HepG2 (cell line): Measurements from ENCODE around the gene STX1B. TPM values are rescaled to one million over a fixed set of nuclear protein-coding genes. Genes with fewer than 3 reads are reported as not detected.

Experiments
- E2F5 ChIP-seq: sonication (generic); formaldehyde crosslinking; conservative IDR thresholded peaks from 2 replicates; pipeline ENCODE4 v1.4.0; 2020; ENCODE audit warnings: missing genetic modification reagents
- ELK4 ChIP-seq: sonication (generic); formaldehyde crosslinking; IDR thresholded peaks from 2 replicates; pipeline ENCODE4 v1.9.0; 2021; ENCODE audit warnings: missing genetic modification reagents, borderline replicate concordance
- EP300 ChIP-seq, 3 experiments: sonication (generic) in 1 of 3; formaldehyde crosslinking in 1 of 3; IDR thresholded peaks; 2 replicates each; pipeline versions ENCODE4 v1.5.1 to v1.6.1; 2011 to 2020; ENCODE audit warnings: low read depth in 2 of 3, low read length in 2 of 3, borderline replicate concordance in 1 of 3, improper control_type of control experiment in 1 of 3, mild to moderate bottlenecking in 1 of 3, missing genetic modification reagents in 1 of 3, moderate library complexity in 1 of 3
- FOXO4 ChIP-seq: sonication (generic); formaldehyde crosslinking; conservative IDR thresholded peaks from 2 replicates; pipeline ENCODE4 v1.8.1; 2023; ENCODE audit warnings: missing genetic modification reagents
- HBP1 ChIP-seq: IDR thresholded peaks from 2 replicates; pipeline ENCODE4 v1.6.1; 2016; ENCODE audit warnings: low read depth, control low read depth
- HOXA5 ChIP-seq: sonication (generic); formaldehyde crosslinking; IDR thresholded peaks from 2 replicates; pipeline ENCODE4 v1.4.0; 2020; ENCODE audit warnings: missing genetic modification reagents
- KDM6A ChIP-seq: IDR thresholded peaks from 2 replicates; pipeline ENCODE4 v1.6.1; 2016; ENCODE audit warnings: low read depth
- MAX ChIP-seq: IDR thresholded peaks from 2 replicates; pipeline ENCODE4 v1.6.1; 2012; ENCODE audit warnings: inconsistent platforms
- NFE2L2 ChIP-seq: fragments of 150-350 bp; IDR thresholded peaks from 2 replicates; pipeline ENCODE4 v1.6.1; 2014; ENCODE audit warnings: low read length
- NR2C2 ChIP-seq: sonication (generic); formaldehyde crosslinking; IDR thresholded peaks from 2 replicates; pipeline ENCODE4 v1.4.0; 2020; ENCODE audit warnings: missing genetic modification reagents, mild to moderate bottlenecking, moderate library complexity, borderline replicate concordance
- RFXANK ChIP-seq: IDR thresholded peaks from 2 replicates; pipeline ENCODE4 v1.6.1; 2016
- SIN3B ChIP-seq: fragments of 150-350 bp; IDR thresholded peaks from 2 replicates; pipeline ENCODE4 v1.6.1; 2014; ENCODE audit warnings: low read length
- TOPORS ChIP-seq: sonication (generic); formaldehyde crosslinking; IDR thresholded peaks from 2 replicates; pipeline ENCODE4 v1.8.0; 2023; ENCODE audit warnings: mild to moderate bottlenecking, missing genetic modification reagents
- ZNF20 ChIP-seq: sonication (generic); formaldehyde crosslinking; IDR thresholded peaks from 2 replicates; pipeline ENCODE4 v1.4.0; 2020; ENCODE audit warnings: mild to moderate bottlenecking, moderate library complexity, missing genetic modification reagents
- ZNF350 ChIP-seq: sonication (generic); formaldehyde crosslinking; IDR thresholded peaks from 2 replicates; pipeline ENCODE4 v1.4.0; 2020; ENCODE audit warnings: mild to moderate bottlenecking, low read depth, missing genetic modification reagents, borderline replicate concordance
- ZNF367 ChIP-seq: sonication (generic); formaldehyde crosslinking; IDR thresholded peaks from 2 replicates; pipeline ENCODE4 v1.4.0; 2020; ENCODE audit warnings: missing genetic modification reagents, borderline replicate concordance
- ZNF619 ChIP-seq: sonication (generic); formaldehyde crosslinking; IDR thresholded peaks from 2 replicates; pipeline ENCODE4 v1.4.0; 2020; ENCODE audit warnings: mild to moderate bottlenecking, missing genetic modification reagents
- ZNF746 ChIP-seq: sonication (generic); formaldehyde crosslinking; IDR thresholded peaks from 2 replicates; pipeline ENCODE4 v1.8.0; 2022; ENCODE audit warnings: mild to moderate bottlenecking, missing genetic modification reagents
- ZNF800 ChIP-seq: sonication (generic); formaldehyde crosslinking; IDR thresholded peaks from 2 replicates; pipeline ENCODE4 v1.4.0; 2020; ENCODE audit warnings: missing genetic modification reagents
- polyA plus RNA-seq, 8 experiments: library from polyadenylated mRNA; depleted of rRNA in 3 of 8; stranded (reverse) in 7 of 8; unstranded in 1 of 8; fragments of >200 nt; fragmentation: Illumina TruSeq in 4 of 8; extraction: Trizol in 4 of 8; gene quantifications; 2 replicates each; pipeline versions ENCODE4 v1.2.1 to v1.2.3, GENCODE V29; 2011 to 2016; ENCODE audit warnings: low read depth in 4 of 8, missing spikeins in 1 of 8, mixed read lengths in 1 of 8; ENCODE audit not compliant: insufficient read depth in 1 of 8
- total RNA-seq, 5 experiments: library from RNA; depleted of rRNA; stranded (reverse); fragments of >200 nt; fragmentation: Illumina TruSeq; extraction: Trizol; gene quantifications; 2 replicates each; pipeline ENCODE4 v1.2.3, GENCODE V29; 2016; ENCODE audit warnings: low read depth in 1 of 5

STX1B gene
- total and polyA plus RNA-seq, 2 of the 13 experiments (the other 11 are each of a cell fraction or from before 2014, with no cell fraction given): 2.1 to 3.0 TPM

GRCh38 chr16:30956601-30957455 lies 53.6 kb downstream of the STX1B start (continued):
- TF ChIP-seq EP300 (IDR thresholded peaks at IDR 0.05; ENCODE audit: low read depth in 2 of 2, low read length in 2 of 2) (peak in 1 of 2 experiments; percentile 63; a peak in 2 of 4 replicates), EP300 (CRISPR knock-in tag; IDR thresholded peaks at IDR 0.05; ENCODE audit: borderline replicate concordance) (no peak), HOXA5 (CRISPR knock-in tag) (no peak), FOXO4 (CRISPR knock-in tag) (peak; percentile 72; the same call in 1 of the 2 replicates), ZNF367 (CRISPR knock-in tag) (peak; percentile 65; the same call in 1 of the 2 replicates), TOPORS (CRISPR knock-in tag) (no peak), ZNF746 (0 out of 2 replicates have a peak, but pooled peaks have one; percentile 65), SIN3B (no peak), ZNF20 (CRISPR knock-in tag) (peak; percentile 9; the same call in 1 of the 2 replicates), MAX (peak; percentile 66), ELK4 (no peak), NFE2L2 (no peak; the same call in 1 of the 2 replicates), ZNF800 (CRISPR knock-in tag) (peak; percentile 83), E2F5 (CRISPR knock-in tag) (no peak), RFXANK (CRISPR knock-in tag) (peak; percentile 12; the same call in 1 of the 2 replicates), ZNF350 (peak; percentile 67; the same call in 1 of the 2 replicates), KDM6A (CRISPR knock-in tag) (no peak; the same call in 1 of the 2 replicates), NR2C2 (CRISPR knock-in tag) (no peak), ZNF619 (CRISPR knock-in tag) (0 out of 2 replicates have a peak, but pooled peaks have one; percentile 65), HBP1 (peak; percentile 27; the same call in 1 of the 2 replicates)
